ENCODE measurements around the gene ILKAP.

The ILKAP gene

GRCh38 chr2:238152771-238153688, 50.5 kb downstream of the ILKAP start:
- DNase-seq (ENCODE audit: low read depth in 2 of 2) = no peak

- DNase-seq (ENCODE audit: low read depth in 2 of 2) = no peak
Measured at GRCh38 chr2:238151628-238152235, 51.8 kb downstream of the ILKAP start.

DNA sequence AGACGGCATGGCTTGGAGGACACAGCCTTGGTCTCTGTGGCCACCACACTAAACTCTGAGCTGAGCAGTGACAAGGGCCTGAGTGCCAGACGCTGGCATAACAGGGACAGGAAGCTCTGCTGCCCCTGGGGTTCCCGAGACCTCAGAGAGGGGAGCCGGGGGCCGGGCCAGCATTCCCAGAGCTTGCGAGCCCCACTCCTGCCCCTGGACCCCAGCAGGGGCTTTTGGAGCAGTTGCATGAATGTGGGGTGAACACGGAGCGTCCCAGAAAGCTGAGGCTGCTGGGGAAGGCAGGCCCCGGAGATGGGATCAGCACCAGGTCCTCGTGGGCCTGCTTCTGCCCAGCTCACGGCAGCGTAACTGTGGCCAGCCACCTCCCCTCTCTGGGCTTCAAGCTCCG, 52.3 kb downstream of the ILKAP start:
- DNase-seq (ENCODE audit: low read depth in 2 of 2) = no peak

GRCh38 chr2:238150686-238151085, 52.8 kb downstream of the ILKAP start:
- no peak for DNase-seq (ENCODE audit: low read depth in 2 of 2)

- no peak for DNase-seq (ENCODE audit: low read depth in 2 of 2)
Measured at GRCh38 chr2:238149841-238150572, 53.5 kb downstream of the ILKAP start.

GRCh38 chr2:238148981-238149380, 54.5 kb downstream of the ILKAP start:
- DNase-seq (ENCODE audit: low read depth in 2 of 2) = no peak

- no peak for DNase-seq (ENCODE audit: low read depth in 2 of 2)
Measured at GRCh38 chr2:238146884-238147544, 56.5 kb downstream of the ILKAP start.

DNA sequence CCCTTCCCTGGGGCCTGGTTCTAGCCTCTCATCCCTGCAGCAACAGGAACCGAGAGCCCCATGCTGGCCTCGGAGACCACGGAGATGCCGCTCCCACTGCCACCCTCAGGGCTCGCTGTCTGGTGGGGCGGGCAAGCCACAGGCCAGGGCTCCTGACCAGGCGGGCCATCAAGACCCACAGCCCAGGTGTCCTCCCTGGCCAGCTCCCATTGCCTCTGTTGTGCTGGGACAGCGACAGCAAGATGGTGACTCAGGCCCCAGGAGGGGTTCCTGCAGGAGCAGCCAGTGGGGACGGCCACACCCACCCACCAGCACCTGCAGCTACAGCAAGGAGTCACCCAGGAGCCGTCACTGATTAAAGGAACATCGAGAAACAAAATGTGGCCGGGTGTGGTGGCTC, 57.6 kb downstream of the ILKAP start:
- DNase-seq (ENCODE audit: low read depth in 2 of 2) = no peak

DNA sequence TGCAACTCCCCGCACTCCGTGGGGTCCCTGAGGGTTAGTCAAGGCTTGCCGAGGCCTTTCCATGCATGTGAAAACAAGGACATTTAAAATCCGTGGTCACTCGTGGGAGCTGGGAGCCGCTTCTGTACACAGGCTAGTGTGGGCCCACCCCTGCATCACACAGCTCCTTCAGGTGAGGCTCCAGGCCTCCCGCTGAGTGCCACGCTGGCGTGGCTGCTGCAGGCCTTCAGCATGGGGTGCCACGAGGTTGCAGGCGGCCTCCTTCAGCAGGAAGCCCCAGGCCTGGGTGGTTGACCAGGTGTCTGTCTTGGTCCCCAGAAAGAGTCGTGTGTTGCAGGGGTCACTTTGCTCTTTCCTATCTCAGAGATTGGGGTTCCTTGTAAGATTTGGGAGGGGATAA, 58.4 kb downstream of the ILKAP start:
- DNase-seq (ENCODE audit: low read depth in 2 of 2) = no peak

GRCh38 chr2:238144262-238144661, 59.2 kb downstream of the ILKAP start:
- DNase-seq (ENCODE audit: low read depth in 2 of 2) = no peak

DNA sequence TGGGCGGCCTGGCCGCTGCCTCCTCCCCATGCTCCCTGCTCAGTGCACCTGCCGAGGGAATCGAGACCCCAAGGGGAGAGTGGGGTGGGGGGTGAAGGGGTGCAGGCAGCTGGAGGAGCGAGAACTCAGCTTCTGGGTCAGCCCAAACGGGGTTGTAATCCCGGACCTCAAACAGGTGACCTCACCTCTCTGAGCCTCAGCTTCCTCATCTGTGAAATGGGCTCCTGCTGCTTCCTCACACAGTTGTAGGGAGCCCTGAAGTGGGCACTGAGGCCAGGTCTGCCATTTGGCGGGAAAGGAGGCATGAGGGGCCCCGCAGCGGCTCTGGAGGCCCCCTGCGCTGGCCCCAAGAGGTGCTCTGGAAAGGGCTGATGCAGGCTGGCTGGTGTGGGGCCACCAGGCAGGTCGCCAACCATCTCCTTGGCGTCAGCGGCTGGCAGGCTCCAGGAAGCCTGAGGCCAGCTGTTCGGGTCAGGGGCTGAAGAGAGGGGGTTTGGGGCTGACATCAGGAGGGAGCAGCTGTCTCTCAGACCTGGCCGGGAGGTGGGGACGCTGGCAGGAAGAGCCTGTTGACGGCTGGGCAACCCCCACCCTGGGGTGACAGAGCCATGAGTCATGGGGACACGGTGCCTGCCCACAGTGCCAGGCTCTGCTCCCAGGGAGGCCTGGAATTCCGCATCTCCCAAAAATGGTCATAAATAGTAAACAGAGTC, 60.1 kb downstream of the ILKAP start:
- no peak for DNase-seq (ENCODE audit: low read depth in 2 of 2)

- no peak for DNase-seq (ENCODE audit: low read depth in 2 of 2)
Measured at GRCh38 chr2:238142382-238143205, 60.9 kb downstream of the ILKAP start.

DNA sequence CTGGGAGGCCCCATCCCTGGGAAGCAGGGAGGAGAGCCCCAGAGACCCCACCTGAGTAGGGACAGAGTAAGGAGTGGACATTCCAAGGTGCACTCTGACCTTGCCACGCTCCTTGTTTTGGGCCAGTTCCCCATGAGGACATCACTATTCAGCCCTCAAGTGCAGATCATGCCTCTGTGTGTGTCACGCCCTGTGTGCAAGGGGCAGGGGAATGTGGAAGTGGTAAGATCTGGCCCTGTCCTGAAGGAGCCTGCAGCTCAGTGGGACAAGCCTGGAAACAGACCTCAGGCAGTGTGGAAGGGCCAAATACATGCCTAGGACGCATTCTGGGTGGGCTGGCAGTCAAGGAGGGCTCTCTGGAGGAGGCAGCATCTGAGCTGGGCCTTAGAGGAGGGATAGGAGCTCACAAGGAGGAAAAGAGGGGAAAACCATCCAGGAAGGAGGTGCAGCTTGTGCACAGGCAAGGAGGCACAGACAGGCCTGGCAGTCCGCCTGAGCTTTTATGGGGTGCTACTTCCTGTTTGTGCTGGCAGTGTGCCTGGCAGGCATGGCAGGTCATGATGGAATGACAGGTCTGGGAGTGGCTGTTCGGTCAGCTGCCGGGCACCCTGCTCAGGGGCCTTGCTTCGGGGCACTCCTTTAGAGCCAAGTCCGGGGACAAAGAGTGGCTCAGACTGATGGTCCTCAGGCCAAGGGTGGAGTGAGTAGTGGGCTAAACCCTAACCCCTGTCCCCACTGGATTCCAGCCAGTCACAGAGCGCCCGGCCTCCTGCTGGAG, 61.8 kb downstream of the ILKAP start:
- DNase-seq (ENCODE audit: low read depth in 2 of 2) = no peak

GRCh38 chr2:238140721-238141540, 62.6 kb downstream of the ILKAP start:
- DNase-seq (ENCODE audit: low read depth in 2 of 2) = no peak

GRCh38 chr2:238140040-238140439, 63.5 kb downstream of the ILKAP start:
- DNase-seq (ENCODE audit: low read depth in 2 of 2) = no peak

GRCh38 chr2:238139196-238140039, 64.1 kb downstream of the ILKAP start:
- DNase-seq (ENCODE audit: low read depth in 2 of 2) = no peak

- DNase-seq (ENCODE audit: low read depth in 2 of 2) = no peak
Measured at GRCh38 chr2:238138331-238139195, 64.9 kb downstream of the ILKAP start, which contains the start of gene KLHL30. KLHL30 (plus strand) TSS chr2:238138668; CDS start chr2:238140755, 2,087 bp downstream.
